ENCODE data around the gene MAP7D2.

MAP7D2 gene

DNA sequence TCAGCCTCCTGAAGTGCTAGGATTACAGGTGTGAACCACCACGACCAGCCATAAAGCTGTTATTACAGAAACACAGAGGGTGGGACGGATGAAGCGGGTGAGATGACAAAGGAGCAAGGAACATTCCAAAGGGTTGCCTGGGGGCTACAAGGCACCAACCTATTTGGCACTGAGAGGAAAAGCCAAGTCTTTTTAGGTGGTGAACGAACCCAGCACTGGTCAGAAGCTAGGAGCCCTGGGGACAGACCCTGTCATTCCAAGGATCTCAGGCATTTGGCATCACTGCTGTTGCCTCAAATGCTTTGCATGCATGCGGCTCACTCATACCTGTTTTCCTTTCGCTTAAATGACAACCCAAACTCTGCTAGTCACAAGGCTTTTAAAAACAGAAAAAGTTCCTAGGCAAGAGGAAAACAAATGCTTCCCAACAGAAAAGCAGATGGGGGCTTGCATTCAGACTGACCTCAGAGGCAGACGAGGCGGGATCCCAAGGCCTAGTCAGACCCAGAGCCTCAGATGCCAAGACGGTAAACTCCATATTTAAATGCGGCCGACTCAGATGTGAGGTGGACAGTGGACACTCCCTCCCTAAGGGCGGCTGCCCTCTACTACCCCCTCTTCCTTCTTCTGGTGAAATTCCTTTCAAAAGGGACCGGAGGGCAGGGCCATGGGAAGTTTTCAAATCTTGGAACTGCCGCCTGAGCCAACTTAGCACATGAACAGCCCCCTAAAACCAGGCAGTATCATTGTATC is 4.5 kb downstream of the MAP7D2 start:
- no peak for DNase-seq (ENCODE audit: low spot score)

DNA sequence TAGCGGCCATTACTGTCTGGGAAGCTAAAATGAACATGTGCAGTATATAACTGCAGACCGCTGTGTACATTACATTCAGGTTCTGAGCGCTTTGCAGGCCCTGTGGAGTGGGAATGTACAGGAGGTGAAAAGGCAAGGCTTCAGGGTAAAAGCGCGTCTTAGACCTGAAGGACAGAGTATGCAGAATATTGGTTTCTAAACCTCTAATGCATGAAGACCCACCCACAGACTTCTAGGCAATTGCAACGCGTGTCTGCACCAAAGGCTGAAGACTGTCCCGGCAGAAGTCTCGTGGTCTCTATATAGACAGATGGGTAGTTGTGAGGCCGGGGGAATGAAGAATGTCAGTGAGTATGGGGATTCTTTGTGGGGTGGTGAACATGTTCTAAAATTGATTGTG is 5.4 kb downstream of the MAP7D2 start:
- DNase-seq (ENCODE audit: low spot score) = no peak

DNA sequence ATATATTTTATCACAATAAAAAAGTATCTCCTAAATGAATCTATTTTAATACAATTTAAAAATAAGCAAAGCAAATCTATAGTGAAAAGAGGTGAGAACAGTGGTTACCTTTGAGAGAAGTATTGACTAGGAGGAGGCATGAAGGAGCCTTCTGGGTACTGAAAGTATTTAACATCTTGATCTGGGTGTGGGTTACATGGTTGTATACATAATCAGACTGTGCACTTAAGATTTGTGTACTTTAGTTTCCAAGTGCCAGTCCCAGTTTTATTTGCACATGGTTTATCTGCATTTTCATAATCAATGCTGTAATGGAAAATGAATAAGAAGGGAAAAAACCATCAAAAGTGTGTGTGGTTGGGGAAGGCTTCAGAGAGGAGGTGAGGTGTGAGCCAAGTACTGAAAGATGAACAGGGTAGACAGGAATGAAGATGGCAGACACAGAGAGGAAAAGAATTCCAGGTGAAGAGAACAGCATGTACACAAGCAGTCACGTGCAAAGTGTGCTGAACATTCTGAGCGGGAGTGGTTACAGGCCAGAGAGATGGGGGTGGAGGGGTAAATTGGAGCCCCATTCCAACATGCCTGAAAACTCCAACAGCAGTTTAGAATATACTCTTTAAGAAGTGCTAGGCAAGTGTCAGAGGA is 14.6 kb downstream of the MAP7D2 start:
- no peak for DNase-seq (ENCODE audit: low spot score)

DNA sequence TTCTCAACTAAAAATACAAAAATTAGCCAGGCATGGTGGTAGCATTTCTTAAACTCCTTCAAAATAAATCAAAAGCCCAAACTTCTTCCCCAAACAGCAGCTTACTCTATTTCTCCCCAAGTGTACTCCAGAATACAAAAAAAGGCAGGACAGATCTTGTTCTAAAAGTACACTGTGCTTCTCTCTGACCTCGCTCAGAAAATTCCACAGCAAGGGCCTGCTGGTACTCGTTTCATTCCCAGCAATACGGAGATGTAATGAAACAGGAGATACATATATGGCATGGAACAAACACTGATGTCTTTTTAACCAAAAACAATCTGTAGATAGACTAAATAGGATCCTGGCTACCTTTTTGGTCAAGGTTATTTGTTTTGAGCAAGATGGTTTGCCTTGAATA is 25.2 kb downstream of the MAP7D2 start:
- no peak for DNase-seq (ENCODE audit: low spot score)

DNA sequence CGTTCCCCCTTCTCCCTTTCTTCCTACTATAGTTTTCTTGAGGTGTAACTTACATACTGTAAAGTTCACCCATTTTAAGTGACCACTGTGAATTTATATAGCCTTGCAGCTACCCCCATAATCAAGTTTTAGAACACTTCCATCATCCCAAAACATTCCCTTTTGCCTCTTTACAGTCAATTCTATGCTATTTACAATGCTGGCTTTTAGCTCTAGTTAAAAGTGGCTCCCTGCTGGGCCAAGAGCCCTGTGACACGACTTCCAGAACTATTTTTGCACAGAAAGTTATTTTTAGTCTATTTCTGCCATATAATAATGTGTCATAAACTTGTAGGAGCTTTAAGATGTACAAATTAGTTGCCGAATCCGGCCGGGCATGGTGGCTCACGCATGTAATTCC is 26.9 kb downstream of the MAP7D2 start:
- DNase-seq (ENCODE audit: low spot score) = no peak

DNA sequence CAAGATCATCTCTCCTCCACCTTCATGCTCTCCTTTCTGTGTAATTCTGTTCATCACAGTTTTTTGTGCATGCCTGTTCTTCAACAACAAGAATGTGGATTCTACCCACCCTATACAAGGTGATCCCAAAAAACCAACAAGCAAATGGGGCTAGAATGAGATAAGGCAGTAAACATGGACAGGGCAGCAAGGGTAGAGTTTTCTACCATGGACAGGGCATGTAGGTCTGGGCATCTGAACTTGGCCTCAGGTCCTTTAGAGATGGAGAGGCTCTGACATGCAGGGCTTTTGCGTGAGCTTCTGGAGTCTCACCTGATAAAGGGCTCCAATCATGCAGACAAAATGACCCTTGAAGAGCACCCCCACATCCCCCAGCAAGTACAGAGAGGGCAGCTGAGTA is 36.4 kb downstream of the MAP7D2 start:
- DNase-seq (ENCODE audit: low spot score) = no peak

DNA sequence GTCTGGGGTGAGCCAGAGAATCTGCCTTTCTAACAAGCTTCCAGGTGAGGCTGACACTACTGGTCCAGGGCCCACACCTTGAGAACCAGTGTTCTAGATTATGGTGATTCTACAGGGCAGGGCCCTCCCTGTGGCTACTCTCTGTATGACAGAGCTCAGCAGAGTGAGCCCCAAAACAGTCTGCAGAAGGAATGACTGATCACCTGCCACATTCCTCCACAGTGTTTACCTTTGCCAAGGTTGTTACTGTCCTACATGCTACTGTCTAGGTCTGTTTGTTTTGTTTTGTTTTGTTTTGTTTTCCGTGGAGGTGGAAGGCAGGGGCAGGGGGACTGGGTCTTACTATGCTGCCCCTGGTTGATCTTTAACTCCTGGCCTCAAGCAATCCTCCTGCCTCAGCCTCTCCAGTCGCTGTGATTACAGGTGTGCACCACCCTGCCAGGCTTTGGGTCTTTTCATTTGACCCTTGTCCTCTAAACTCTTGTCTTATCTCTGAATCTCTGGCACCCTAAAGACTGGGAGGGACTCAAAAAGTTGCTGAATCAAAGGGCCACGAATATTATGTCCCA is 45.1 kb downstream of the MAP7D2 start:
- DNase-seq (ENCODE audit: low spot score) = no peak

DNA sequence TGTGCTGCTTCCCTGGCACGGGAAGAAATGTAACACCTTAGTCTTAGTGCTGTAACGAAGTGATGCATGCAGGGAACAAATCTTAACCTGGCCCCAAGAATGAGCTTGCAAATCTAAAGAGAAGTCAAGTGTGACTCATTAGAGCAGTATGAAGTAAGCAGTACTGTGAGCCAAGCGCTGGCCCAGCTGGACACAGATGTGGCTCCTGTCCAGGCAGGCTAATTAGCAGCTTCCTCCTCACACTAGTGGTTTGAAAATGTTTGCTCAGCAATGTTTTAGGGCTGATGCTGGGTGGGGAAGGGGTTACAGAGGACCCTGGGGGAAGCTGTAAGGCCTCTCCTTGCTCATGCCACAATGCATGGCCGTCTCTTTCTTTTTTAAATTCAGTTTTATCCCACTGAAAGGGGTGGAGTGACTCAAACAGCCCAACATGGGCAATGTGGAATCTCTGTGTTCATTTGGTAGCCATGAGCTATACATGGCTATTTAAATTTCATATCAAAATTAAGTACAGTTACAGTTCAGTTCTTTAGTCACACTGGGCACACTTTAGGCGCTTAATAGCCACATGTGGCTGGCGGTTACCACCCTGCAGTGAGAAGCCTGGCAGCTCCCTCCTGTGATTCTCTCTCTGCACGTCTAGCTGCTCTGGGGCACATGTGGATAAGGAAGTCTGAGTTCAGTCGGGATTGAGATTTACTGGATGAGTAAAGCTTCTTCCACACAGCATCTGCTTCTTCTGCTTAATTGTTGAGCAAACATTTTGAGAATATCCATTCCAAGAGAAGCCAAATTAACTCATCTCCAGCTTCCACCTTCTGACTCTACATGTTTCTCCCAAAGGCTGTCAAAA is 48.8 kb downstream of the MAP7D2 start:
- DNase-seq (ENCODE audit: low spot score) = no peak

DNA sequence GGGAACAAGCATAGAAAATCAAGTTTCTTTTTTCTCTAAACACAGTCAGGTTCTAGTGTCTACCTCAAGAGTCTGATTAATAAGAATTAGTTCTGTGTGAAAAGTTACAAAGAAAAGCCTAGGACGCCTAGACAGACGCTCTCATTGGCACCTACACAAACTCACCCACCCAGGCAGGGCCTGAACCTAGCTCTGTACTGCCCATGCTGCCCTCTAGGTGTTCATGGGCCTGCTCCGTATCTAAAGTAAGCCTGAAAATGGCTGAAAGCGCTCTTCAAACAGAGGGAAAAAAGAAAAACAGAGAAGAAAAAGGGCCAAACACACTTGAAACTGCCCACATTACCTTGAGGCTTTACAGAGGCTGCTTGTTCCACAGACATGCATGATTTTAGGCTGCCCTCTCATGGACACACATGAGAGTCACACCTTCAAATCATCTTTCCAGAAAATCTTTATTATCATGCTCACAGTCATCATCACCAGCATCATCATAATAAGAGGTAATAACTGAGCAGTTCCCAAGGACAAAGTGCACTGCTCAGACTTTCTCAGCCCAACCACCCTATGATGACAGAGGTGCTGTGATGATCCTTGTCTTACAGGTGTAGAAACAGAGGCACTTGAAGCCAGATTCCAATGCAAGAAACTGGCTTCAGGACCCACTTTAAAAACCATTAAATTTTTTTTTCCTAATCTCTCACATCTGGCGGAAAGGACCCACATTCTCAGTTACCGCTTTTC is 49.6 kb downstream of the MAP7D2 start:
- DNase-seq (ENCODE audit: low spot score) = peak; percentile 16

DNA sequence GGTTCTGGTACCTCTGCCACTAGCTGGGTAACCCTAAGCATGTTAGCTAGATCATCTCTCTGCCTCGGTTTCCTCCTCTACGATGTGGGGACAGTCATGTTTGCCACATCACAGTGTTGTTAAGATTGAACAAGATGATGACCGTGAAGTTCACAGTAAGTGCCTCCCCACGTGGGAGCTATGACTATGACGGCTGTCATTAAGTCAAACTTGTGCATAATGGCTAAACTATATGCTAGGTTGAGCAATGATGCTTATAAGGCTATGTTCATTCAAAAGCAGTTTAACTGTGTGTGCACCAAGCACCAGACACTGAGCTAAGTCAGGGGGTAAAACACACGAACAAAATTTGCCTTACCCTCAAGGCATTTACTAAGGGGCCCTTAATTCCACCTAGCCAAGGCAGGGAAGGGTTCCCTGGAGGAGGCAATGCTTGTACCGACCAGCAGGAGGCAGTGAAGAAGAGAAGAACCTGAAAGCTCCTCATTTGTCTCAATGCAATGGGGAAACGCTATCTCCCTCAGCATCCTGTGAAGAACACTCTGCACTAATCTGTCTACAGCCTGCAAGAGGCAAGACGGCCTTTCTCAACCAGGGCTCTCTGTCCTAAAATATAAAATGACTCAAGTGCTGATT is 52.9 kb downstream of the MAP7D2 start:
- no peak for DNase-seq (ENCODE audit: low spot score)

DNA sequence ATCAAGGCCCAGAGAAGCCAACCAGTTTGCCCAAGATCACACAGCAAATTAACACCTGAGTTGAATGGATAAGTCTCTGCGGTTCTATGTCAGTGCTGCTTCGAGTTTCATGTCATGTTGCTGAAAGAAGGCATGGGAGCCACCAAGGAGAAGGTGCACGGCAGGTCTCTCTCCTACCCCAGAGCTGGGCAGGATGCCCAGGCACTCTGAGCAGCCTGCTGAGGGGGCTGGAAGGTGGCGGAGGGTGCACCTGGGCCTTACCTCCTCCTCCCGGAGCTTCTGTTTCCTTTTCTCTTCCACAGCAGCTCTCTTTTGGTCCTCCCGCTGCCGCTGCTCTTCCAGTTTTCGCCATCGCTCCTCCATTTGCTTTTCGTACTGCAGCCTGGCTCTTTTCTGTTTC is 53.6 kb downstream of the MAP7D2 start:
- DNase-seq (ENCODE audit: low spot score) = no peak

DNA sequence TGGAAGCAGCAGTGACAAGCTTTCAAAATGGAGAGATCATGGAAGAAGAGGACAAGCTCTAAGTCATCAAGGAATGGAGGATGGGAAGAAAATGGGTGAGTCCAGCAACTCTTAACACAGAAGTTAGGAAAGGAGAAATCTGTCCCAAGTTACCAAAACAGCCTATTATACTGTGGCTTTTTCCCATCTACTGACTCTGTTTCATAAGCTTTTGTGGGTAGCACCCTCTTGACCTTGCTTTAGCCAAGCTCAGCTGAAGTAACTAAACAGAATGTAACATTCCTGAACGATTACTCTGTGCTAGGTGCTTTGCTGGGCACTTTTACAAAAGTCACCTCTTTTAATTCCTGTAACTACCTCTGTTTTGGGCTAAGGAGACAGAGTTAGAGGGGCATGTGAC is 54.9 kb downstream of the MAP7D2 start:
- no peak for DNase-seq (ENCODE audit: low spot score)

DNA sequence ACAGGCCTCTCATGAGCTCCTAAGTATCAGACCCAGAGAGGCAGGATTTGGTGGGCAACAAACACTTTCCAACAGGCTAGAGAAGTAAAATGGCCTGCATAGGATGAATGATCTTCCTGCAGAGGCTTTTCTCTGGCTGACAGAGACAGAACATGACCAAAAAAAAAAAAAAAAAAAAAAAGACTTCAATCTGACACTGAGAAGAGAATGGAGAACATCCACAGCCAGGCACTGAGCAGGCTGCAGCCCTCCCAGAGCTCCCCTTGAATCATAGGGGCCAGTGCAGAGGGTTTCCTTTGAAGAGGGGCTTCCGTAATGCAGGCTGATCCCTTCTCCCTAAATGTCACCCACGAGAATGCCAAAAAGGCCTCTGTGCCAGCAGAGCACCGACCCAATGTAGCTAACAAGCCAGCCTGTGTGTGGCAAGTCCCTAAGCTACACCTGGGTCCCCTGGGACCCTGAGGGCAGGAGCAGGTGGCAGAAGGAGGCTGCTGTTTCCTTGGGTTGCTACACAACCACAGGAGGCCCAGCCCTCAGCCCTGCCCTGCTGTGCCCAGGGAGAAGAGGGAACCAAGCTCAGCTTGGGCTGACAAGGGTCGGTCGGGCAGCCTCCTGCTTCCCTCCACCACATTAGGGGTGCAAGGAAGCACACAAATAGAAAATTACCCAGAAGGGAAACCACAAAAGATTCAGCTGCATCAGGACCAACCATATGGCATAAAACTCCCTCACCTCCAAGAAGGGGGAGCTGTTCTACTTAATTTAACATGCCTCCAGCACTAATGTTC is 55.6 kb downstream of the MAP7D2 start:
- no peak for DNase-seq (ENCODE audit: low spot score)

DNA sequence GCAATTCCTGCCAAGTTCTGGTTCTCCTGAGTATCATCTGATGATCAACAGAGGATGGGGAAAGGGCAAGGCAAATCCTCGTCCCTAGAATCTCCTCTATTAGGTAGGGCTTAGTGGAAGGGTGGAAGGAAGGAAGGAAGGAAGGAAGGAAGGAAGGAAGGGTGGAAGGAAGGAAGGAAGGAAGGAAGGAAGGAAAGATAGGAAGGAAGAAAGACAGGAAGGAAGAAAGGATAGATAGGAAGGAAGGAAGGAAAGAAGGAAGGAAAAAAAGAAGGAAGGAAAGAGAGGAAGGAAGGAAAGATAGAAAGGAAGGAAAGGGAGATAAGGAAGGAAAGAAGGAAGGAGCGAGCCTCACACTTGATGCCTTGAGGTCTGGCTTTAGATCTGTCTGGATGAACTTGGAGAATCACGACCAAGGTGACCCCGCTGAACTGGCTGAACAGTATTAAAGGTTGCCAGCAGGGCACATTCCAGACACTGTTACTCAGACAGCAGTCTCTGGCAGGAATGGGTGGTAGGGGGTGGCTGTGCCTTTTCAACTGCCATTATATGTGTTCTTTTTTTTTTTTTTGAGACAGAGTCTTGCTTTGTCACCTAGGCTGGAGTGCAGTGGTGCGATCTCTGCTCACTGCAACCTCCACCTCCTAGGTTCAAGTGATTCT is 57.1 kb downstream of the MAP7D2 start:
- DNase-seq (ENCODE audit: low spot score) = no peak

DNA sequence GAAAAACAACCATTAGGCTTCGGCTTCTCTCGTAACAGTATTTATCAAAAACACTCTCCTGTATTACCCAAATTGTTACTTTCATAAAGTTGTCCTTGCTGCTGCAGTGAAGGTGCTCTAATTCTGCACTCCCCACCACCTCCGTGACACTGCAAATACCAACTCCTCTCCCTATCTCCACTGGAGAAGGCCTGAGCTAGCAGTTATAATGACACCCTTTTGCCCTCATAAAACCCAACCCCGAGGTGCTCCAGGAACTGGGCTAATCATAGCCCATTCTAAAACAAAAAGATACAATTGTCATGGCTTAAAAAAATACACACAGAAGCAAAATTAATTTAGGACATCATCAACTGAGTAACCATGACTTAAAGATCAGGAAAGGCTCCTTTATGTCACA is 59.2 kb downstream of the MAP7D2 start:
- no peak for DNase-seq (ENCODE audit: low spot score)

DNA sequence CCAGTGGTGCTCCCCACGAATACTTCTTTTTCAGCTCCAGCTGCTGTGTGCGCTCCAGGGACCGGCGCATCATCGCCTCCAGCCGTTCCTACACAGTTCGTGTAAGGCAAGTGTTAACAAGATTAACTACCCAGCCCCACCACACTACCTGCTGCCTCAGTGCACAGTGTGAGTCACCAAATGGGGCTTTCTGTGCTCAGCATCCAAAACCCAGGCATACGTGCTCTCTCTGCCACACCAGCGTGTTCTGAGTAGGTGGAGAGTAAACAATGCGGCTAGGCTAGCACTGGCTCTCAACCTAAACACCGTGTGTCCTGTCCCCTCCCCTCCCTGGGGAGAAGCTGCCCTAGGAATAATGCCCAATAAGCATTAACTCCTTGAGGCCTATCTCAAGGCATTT is 60.0 kb downstream of the MAP7D2 start:
- no peak for DNase-seq (ENCODE audit: low spot score)

DNA sequence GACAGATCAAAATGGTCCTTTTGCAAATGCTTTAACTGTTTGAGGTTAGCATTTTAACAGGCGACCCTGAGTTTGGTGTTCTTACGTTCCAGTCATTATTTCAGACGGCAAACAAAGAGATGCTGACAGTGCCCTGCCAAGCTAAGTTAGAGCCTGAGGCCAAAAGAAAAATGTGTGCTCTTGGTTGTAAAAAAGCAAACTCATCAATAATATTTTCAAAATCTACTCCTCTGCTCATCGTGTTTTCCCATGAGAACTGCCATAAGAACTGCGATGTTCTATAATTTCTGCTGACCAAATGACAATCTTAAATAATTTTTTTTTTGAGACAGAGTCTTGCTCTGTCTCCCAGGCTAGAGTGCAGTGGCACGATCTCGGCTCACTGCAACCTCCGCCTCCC is 63.2 kb downstream of the MAP7D2 start:
- no peak for DNase-seq (ENCODE audit: low spot score)

DNA sequence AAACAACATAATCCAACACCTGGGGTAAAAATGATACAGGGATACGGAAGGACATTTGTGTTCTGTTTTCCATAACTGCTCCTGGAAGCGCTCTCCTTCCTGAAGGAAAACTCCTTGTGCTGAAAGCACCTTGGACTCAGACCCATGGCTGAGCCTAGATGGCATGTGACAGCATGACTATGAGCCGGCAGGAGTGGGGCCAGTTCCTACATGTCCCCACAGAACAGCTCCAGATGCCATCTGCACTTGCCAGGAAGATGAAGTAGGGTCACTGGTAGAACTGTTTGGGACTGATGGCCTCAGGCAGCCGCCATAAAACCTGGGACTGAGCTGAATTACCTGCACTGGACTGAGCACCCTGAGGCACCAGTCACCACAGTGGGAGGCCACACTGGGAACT is 69.8 kb downstream of the MAP7D2 start:
- DNase-seq (ENCODE audit: low spot score) = no peak

DNA sequence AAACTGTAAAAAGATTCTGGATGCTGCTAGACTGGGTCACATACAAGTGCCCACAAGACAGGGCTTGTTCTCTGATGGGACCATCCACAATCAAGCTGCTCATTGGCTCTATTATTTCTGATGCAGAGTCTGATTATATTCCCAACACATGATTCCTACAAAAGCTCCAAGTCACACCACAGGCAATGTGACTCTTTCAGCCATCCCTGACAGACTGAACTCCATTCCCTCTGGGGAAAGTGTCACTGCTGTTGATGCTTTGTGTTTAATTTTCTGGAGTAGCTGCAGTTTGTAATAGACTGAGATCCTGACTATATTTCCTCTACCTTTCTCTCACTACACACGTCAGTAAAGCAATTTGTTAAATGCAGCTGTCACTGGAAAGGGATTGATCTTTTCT is 70.5 kb downstream of the MAP7D2 start:
- DNase-seq (ENCODE audit: low spot score) = no peak

DNA sequence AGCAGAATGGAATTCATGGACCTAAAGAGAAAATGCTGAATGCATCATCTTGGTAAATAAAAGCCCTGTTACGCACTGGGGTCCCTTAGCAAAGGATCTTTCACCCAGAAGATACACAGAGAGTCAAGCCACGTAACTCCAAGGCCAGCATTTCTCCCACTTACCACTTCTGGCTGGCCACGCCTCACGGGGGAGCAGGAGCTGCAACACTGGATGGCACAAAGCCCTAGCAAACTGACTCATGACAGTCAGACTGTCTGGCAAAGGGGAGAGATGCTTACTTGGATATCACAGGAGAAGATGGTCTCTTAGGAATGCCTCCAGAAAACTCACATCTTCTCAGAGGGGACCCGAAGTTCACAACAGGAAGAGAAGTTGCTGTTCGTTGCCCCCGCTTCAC is 74.5 kb downstream of the MAP7D2 start:
- no peak for DNase-seq (ENCODE audit: low spot score)
